Bronchial epithelial cell (primary cell): Measurements from ENCODE around the gene CEP112. TPM values are rescaled to one million over a fixed set of nuclear protein-coding genes. Genes with fewer than 3 reads are reported as not detected.
"Not testable (repeated sequence)": the region's sequence is repeated elsewhere in the genome, so short reads cannot be mapped to it uniquely, and the experiment has no call there.

Experiments
- DNase-seq: peaks from one replicate; pipeline ENCODE4 v3.0.0-alpha.2; 2010; ENCODE audit warnings: low read depth
- FAIRE-seq: peaks from 2 replicates; lab custom pipeline; 2011; peaks lifted over from hg19 to GRCh38; lab: Jason Lieb, UNC
- H3K27me3 ChIP-seq: 2 replicates; pipeline ENCODE4 v1.5.1; 2011; ENCODE audit warnings: low read length; ENCODE audit not compliant: control insufficient read depth, insufficient read depth
- H3K36me3 ChIP-seq: 2 replicates; pipeline ENCODE4 v1.5.1; 2011; ENCODE audit warnings: low read length; ENCODE audit not compliant: control insufficient read depth, insufficient read depth
- H3K4me3 ChIP-seq: 2 replicates; pipeline ENCODE4 v1.5.1; 2011; ENCODE audit warnings: mild to moderate bottlenecking, low read depth, low read length, control low read depth
- total RNA-seq: library from RNA; depleted of rRNA; stranded (reverse); fragments of >200 nt; gene quantifications from 2 replicates; pipeline ENCODE4 v1.2.1, GENCODE V29; 2014
- TF ChIP-seq, protein P1 (sequence below): IDR thresholded peaks from 2 replicates; pipeline ENCODE4 v1.5.1; 2011; ENCODE audit warnings: mild to moderate bottlenecking, moderate library complexity, low read length, control low read depth, inconsistent platforms; ENCODE audit not compliant: insufficient read depth, severe bottlenecking

CEP112 gene
- total RNA-seq, 1 donor from 2014 or later: 2.4 TPM

DNA sequence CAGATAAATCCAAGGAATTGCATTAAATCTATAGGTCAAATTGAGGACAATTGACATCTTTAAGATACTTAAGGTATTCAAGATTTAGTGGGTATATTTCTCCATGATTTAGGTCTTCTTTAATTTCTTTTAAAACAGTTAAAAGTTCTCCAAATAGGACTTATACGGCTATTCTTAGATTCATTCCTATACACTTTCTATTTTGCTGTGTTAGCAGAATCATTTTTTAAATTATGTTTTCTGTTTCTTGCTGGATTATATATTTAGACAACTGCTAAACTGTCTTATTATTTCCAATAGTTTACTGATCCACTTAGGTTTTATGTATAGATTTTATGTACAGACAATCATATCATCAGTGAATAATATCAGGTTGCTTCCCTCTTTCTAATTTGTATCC, 404.4 kb downstream of the CEP112 start:
- FAIRE-seq: no peak
- no peak for DNase-seq
- TF ChIP-seq, protein P1, sequence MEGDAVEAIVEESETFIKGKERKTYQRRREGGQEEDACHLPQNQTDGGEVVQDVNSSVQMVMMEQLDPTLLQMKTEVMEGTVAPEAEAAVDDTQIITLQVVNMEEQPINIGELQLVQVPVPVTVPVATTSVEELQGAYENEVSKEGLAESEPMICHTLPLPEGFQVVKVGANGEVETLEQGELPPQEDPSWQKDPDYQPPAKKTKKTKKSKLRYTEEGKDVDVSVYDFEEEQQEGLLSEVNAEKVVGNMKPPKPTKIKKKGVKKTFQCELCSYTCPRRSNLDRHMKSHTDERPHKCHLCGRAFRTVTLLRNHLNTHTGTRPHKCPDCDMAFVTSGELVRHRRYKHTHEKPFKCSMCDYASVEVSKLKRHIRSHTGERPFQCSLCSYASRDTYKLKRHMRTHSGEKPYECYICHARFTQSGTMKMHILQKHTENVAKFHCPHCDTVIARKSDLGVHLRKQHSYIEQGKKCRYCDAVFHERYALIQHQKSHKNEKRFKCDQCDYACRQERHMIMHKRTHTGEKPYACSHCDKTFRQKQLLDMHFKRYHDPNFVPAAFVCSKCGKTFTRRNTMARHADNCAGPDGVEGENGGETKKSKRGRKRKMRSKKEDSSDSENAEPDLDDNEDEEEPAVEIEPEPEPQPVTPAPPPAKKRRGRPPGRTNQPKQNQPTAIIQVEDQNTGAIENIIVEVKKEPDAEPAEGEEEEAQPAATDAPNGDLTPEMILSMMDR: no peak

DNA sequence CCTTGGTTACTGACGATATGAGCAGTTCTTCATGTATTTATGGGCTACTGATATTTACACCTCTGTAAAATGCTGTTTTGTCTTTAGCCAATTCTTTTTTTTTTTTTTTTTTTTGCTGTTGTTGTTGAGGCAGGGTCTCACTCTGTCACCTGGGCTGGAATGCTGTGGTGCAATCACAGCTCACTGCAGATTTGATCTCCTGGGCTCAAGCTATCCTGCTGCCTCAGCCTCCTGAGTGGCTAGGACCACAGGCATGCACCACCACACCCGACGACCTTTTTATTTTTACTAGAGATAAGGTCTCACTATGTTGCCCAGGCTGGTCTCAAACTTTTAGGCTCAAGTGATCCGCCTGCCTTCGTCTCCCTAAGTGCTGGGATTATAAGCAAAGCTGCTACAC, 405.5 kb downstream of the CEP112 start:
- TF ChIP-seq, protein P1: no peak
- FAIRE-seq: no peak
- no peak for DNase-seq
- no peak overlapping the region for H3K4me3 ChIP-seq
- no peaks in the 10 kb centered on the region for H3K36me3 ChIP-seq
- no peaks in the 10 kb centered on the region for H3K27me3 ChIP-seq

More for the DNA sequence above, 404.4 kb downstream of the CEP112 start:
- no peak overlapping the region for H3K4me3 ChIP-seq
- H3K36me3 ChIP-seq: no peaks in the 10 kb centered on the region
- no peaks in the 10 kb centered on the region for H3K27me3 ChIP-seq

DNA sequence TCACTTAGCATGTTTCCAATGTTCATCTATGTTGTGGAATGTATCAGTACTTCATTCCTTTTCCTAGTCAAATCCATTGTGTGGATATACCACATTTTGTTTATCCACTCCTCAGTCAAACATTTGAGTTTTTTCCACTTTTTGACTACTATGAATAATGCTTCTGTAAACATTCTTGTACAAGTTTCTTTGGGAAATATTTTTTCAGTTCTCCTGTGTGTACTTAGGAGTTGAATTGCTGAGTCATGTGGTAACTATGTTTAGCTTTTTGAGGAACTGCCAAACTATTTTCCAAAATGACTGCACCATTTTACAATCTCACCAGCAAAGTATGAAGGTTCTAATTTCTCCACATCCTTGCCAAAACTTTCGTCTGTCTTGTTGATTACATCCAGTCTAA, 406.8 kb downstream of the CEP112 start:
- TF ChIP-seq, protein P1: no peak
- Histone ChIP-seq H3K27me3 (no peaks in the 10 kb centered on the region), H3K36me3 (no peaks in the 10 kb centered on the region), H3K4me3 (no peak overlapping the region)
- peak; percentile 13 for FAIRE-seq
- DNase-seq: peak; percentile 94

GRCh38 chr17:65783845-65784334, 408.0 kb downstream of the CEP112 start:
- FAIRE-seq (no peak), DNase-seq (peak; percentile 85)
- H3K36me3 ChIP-seq: no peaks in the 10 kb centered on the region
- no peaks in the 10 kb centered on the region for H3K27me3 ChIP-seq
- TF ChIP-seq, protein P1: no peak
- H3K4me3 ChIP-seq: no peak overlapping the region

GRCh38 chr17:65782104-65782706, 409.7 kb downstream of the CEP112 start:
- not testable (repeated sequence) for H3K27me3 ChIP-seq, H3K4me3 ChIP-seq, H3K36me3 ChIP-seq, FAIRE-seq
- peak; percentile 28 for DNase-seq

- TF ChIP-seq, protein P1: no peak
- no peaks in the 10 kb centered on the region for H3K36me3 ChIP-seq
- H3K27me3 ChIP-seq: no peaks in the 10 kb centered on the region
- no peak for FAIRE-seq
- DNase-seq: no peak
- H3K4me3 ChIP-seq: no peak overlapping the region
Measured at GRCh38 chr17:65780111-65780510, 411.8 kb downstream of the CEP112 start.
